ENCODE measurements around the gene VAV2.
"Not testable (repeated sequence)": the region's sequence is repeated elsewhere in the genome, so short reads cannot be mapped to it uniquely, and the experiment has no call there.

VAV2 gene

GRCh38 chr9:133752739-133753446 is 239.2 kb downstream of the VAV2 start:
- DNase-seq, result no peak

- no peak for DNase-seq
Observed at GRCh38 chr9:133750982-133751649, 241.0 kb downstream of the VAV2 start.

DNA sequence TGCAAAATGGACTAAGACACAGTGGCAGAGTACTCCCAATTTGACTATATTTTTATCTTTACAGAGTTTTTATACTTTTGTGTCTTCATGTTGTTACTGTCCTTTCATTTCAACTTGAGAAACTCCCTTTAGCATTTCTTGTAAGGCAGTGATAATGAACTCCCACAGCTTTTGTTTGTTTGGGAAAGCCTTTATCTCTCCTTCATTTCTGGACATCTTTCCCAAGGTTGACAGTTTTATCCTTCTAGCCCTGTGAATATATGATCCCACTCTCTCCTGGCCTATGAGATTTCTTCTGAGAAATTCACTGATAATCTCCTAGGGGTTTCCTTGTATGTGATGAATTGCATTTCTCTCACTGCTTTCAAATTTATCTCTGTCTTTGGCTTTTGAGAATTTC is 244.8 kb downstream of the VAV2 start:
- DNase-seq, result no peak

GRCh38 chr9:133744528-133744927 is 247.6 kb downstream of the VAV2 start:
- not testable (repeated sequence) for DNase-seq

DNA sequence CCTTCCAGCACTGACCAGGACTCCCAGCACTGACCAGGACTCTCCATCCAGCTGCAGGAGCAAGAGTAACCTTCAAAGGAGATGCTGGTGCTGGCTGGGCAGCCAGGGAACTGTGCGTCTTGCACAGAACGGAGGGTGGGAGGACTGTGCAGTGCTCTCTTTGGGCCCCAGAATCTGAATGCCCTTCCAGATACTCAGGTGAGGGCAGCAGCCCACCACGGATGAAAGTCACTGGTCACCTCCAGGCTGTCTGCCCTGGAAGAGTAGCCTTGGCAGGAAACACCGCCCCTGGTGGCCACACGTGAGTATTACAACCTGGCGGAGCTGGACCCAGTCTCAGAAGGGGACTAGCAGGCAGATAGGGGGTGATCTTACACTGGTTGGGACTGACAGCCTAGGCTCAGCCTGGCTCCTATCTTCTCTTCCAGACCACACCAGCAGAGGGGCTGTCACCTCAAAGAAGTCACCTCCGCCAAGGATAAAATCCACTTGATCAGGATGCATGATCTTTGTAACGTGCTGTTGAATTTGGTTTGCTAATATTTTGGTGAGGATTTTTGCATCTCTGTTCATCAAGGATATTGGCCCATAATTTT is 249.2 kb downstream of the VAV2 start:
- DNase-seq, result peak in 46 of 51 donors; percentile 18 to 85 (median 60)

GRCh38 chr9:133742251-133742650 is 249.9 kb downstream of the VAV2 start:
- DNase-seq, result no peak

GRCh38 chr9:133741716-133742115 is 250.4 kb downstream of the VAV2 start:
- no peak for DNase-seq

GRCh38 chr9:133740911-133741310 is 251.2 kb downstream of the VAV2 start:
- DNase-seq, result no peak

GRCh38 chr9:133739408-133740280 is 252.5 kb downstream of the VAV2 start:
- no peak for DNase-seq

DNA sequence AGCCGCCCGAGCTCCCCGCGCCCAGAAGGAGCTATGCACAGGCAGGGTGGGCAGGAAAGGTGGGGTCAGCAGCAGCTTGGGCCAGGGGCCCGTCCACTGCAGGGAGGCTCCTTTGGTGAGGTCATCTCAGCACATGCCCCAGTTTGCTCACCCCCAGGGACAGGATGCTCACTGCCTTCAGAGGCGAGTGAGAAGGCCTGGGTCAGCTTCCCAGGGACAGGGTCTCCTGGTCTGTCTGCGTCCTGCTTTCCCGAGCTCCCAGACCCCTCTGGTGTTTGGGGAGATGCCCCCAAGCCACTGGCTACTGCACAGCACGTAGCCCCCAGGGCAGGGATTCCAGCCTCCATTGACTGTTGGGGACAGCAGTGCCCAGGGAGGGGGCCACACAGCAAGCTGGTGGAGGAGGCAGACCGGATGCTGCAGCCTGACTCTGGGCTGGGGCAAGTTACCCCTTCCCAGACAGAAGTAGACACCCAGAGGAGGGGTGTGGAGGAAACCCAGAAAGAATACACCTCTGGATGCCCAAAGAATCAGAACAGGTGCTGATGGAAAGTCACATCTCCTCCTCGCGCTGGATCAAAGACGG is 253.4 kb downstream of the VAV2 start:
- DNase-seq, result no peak

DNA sequence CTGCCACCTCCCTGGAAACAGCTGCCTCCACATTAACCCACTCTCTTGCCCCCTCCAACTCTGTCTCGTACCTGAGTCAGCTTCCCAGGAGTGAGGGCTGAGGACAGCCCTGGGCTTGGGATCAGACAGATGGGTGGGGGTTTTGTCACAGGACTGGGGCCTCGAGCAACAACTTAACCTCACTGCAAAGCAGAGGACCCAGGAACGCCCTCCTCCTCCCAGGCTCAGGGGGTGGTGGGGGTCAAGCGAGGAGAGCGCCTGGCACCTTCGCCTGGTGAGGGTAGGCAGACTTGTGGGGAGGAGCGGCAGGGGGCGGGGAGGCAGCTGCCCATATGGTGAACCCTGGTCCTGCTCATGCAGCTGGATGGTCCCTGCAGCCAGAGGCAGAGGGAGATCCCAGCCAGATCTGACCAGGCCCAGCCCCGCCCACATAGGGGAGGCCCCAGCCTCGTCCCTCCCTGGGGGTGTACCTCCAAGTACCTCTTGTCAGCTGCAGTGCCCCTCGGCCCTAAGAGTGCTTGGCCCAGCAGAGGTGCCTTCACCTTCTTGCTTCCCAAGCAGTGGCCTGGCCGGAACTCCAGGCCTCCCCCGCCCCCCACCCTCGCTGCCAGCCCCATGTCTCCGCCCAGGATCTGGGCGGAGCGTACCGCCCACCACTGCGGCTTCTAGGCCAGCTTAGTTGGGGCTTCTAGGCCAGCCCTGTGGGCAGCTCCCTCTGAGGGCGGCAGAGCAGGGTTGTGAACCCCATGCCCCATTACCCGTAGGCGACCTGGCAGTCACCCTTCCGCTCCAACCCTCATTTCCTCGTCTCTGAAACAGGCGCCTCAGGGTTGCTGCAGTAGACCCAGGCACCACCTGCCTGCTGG is 254.1 kb downstream of the VAV2 start, which contains the start of gene SARDH:
Gene SARDH (minus strand): TSS at position 579 of the 866 bp plus-strand sequence. CDS start 4,179 bp downstream, outside the sequence.
- peak in 5 of 51 donors; percentile 9 to 29 (median 15) for DNase-seq

DNA sequence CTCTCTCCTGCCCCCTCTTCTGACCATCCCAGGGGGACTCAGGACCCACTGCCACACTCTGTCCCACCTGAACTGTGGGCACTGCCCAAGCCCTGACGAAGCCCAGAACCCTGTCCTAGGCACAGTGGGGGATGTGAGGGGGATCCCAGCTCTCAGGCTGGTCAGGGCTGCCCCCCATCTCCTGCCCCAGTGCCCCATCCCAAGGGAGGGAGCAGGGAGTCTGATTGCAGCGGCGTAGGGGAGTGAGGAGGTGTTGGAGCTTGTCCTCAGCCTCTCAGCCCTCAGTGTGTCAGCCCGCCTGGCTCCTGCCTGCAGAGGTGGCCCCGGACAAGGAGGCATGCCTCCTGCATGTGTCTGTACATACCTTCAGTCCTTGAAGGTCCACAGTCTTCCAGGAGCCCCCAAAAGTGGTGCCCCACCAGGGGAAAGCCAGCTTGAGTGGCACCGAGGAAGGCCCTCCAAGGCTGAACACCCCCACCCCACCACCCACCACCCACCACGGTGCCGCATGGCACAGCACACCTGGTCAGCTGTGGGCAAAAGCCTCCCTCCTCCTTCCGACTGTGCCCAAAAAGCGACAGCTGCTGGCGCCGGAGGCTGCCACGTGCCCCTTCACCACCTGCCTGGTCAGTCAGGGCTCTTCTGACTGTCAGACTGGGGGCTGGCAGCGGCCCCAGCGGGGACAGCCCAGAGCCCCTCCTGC is 254.9 kb downstream of the VAV2 start:
- DNase-seq, result no peak

- DNase-seq, result no peak
Observed at GRCh38 chr9:133735931-133736330, 256.2 kb downstream of the VAV2 start.

- no peak for DNase-seq
Observed at GRCh38 chr9:133735415-133735775, 256.7 kb downstream of the VAV2 start.

DNA sequence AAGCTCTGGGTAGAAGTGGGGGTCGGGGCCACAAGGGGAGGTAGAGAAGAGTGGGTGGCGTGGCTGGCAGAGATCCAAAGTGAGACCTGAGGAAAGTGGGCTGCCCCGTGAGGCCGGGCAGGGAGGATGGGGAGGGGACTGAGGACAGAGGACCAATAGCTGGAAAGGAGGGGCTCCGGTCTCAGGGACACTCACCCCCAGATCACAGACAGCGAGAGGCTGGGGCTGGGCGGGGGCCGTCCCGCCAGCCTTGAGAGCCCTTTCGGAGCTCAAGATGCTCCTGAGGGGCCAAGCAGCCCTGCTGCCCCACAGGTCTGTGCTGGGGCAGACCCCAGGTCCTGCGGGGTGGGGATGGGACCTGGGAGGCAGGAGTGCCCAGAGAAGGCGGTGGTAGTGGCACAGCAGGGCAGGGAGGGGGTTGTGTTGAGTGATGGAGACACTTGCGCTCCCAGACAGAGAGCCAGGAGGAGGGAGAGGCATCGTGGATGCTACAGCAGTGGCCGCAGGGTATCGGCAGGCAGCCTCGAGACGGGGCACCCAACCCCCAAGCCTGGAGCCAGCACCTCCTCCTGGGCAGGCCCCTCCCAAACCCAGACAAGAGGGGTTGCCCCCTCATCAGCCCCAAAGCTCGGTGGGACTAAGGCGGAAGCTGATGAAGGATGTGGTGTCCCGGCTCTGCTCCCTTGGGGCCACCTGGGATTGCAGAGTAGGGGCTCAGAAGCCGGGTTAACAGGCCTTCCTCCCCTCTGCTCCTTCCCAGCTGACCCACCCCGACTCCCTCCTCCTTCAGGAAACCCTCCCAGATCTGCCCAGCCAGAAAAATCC is 257.3 kb downstream of the VAV2 start:
- DNase-seq, result no peak

DNA sequence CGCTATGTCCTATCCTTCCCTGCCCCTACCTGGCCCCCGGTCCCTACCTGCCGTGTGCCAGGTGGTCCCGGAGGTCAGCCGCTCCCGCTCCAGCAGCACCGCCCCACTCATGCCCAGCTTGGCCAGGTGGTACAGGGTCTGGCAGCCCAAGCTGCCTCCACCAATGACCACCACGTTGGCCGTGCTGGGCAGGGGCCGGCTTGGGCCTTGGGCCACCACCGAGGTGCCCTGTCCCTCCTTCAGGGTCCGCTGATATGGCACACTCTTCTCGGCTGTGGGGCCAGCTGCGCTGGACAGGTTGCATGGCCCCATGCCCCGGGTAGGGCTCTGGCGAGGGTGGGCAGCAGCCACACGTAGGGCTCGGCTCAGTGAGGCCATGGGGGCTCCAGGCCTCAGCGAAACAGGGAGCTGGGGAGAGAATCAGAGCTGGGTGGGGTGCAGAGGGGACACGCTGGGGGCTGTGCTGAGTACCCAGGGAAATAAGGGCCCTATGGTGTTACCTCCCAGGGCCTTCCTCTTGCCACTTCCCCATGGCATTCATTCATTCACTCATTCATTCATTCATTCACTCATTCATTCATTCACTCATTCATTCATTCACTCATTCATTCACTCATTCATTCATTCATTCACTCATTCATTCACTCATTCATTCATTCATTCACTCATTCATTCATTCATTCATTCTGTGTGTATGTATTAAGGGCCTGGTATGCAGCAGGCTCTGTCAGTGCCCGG is 258.2 kb downstream of the VAV2 start:
- DNase-seq, result no peak

DNA sequence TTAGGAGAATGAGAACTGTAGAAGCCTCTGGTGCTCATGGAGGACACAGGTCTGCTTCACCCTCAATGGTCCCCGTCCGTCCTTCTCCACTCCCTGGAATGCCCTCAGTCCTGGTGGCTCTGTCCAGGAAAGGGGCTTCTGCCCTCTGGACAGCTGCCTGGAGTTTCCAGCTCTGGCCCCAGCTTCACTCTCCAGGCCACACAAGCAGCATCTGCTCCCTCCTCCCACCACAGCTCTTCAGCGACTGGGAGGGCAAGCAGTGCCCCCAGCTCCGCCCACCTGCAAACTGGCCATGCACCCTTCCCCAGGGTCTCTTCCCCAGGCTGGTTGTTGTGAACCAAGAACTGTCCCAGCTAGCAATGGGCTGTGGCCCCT is 258.7 kb downstream of the VAV2 start:
- DNase-seq, result no peak
